ENCODE measurements around the gene ARCN1.

GRCh38 chr11:118633319-118633690 is 61.1 kb downstream of the ARCN1 start:
- TF ChIP-seq CTCF (conservative IDR thresholded peaks at IDR 0.05; ENCODE audit: low read depth, low read length) (no peak), EZH2phosphoT487 (IDR thresholded peaks at IDR 0.05; ENCODE audit: borderline replicate concordance, low read length) (no peak), EZH2 (IDR thresholded peaks at IDR 0.05; ENCODE audit: low read length, unreplicated experiment) (no peak)
